ENCODE measurements around the gene EFR3B. TPM values are rescaled to one million over a fixed set of nuclear protein-coding genes. Genes with fewer than 3 reads are reported as not detected.
"Not testable (repeated sequence)": the region's sequence is repeated elsewhere in the genome, so short reads cannot be mapped to it uniquely, and the experiment has no call there.

EFR3B gene
- total RNA-seq, 5 donors from 2014 or later (not counting 1 experiment from before 2014, with no cell fraction given) = 0.09 to 0.10 (median 0.09) TPM; not detected in 2

DNA sequence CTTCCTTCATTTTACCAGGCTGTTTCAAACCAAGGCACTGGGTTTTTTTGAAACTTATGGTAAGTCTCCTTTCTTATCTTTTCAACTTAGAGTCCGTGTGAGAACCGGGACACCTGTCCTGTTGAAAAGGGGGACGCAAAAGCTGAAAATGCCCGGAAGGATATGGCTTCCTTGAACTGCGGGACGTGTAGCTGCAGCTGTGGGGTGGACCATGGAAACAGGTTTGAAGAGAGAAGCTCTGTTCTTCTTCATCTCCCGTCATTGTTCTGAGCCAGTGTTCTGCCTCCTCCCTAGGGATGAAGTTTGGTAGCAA lies 40.6 kb upstream of the EFR3B start:
- DNase-seq (no peak), ATAC-seq (replicated peaks in 1 of 4) (no peak)
- Histone ChIP-seq H3K36me3 (ENCODE audit: control insufficient read depth in 2 of 2, extremely low read depth in 1 of 2, insufficient read depth in 1 of 2, low read length in 1 of 2) (no peaks in the 10 kb centered on the region), H3K4me3 (ENCODE audit: control insufficient read depth in 1 of 2, extremely low read depth in 1 of 2, low read length in 1 of 2) (no peak overlapping the region), H3K27me3 (replicated peaks in 1 of 2; ENCODE audit: control insufficient read depth in 2 of 2, extremely low read depth in 1 of 2, insufficient read depth in 2 of 2, low read length in 1 of 2) (peaks cover 0 to 5% of the 10 kb centered on the region in 2 experiments), H3K27ac (ENCODE audit: low read length) (no peak overlapping the region), H3K4me1 (ENCODE audit: control insufficient read depth in 1 of 2, extremely low read depth in 1 of 2, insufficient read depth in 2 of 2, low read length in 2 of 2) (no peaks in the 10 kb centered on the region), H3K9me3 (no peaks in the 10 kb centered on the region)
- peaks cover 3 to 6% of the 10 kb centered on the region in 2 donors for H3K27me3 Mint-ChIP-seq
- CTCF ChIA-PET = no interaction called here
- POLR2A ChIA-PET = no interaction called here
- H3K4me1 Mint-ChIP-seq = no peaks in the 10 kb centered on the region
- H3K27ac Mint-ChIP-seq = no peak overlapping the region
- peaks cover 7% of the 10 kb centered on the region for H3K36me3 Mint-ChIP-seq
- H3K9me3 Mint-ChIP-seq = no peaks in the 10 kb centered on the region
- no peak overlapping the region for H3K4me3 Mint-ChIP-seq
- WGBS (ENCODE audit: insufficient coverage) = 76% methylated on average over 6 of the region's 7 CpGs

DNA sequence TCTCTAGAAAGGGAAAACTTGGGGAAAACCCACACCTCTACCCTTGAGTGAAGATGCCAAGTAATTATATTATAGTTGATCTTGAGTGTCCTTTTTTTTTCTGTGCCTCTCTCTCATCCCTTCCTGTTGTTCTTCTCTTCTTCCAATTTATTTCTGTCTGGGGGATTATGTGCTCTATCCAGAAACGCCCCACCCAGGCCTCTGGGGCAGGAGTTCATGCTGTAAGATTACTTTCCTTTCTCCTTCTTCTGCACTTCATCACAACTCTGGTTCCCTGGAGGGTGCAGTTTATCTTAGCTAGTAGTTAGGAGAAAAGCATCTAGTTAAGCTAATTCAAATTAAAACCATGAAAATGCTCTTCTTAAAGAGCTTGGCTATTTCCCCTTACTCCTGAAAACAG lies 39.8 kb upstream of the EFR3B start:
- no CpG with 5 or more reads among the region's 1 CpG for WGBS (ENCODE audit: insufficient coverage)
- Histone ChIP-seq H3K4me3 (ENCODE audit: control insufficient read depth in 1 of 2, extremely low read depth in 1 of 2, low read length in 1 of 2) (no peak overlapping the region), H3K9me3 (no peaks in the 10 kb centered on the region), H3K27ac (ENCODE audit: low read length) (no peak overlapping the region), H3K27me3 (replicated peaks in 1 of 2; ENCODE audit: control insufficient read depth in 2 of 2, extremely low read depth in 1 of 2, insufficient read depth in 2 of 2, low read length in 1 of 2) (peaks cover 0 to 5% of the 10 kb centered on the region in 2 experiments), H3K36me3 (ENCODE audit: control insufficient read depth in 2 of 2, extremely low read depth in 1 of 2, insufficient read depth in 1 of 2, low read length in 1 of 2) (no peaks in the 10 kb centered on the region), H3K4me1 (ENCODE audit: control insufficient read depth in 1 of 2, extremely low read depth in 1 of 2, insufficient read depth in 2 of 2, low read length in 2 of 2) (no peaks in the 10 kb centered on the region)
- Mint-ChIP-seq H3K27ac (no peak overlapping the region), H3K4me1 (no peaks in the 10 kb centered on the region), H3K27me3 (peaks cover 3 to 5% of the 10 kb centered on the region in 2 donors), H3K4me3 (no peak overlapping the region), H3K36me3 (peaks cover 7% of the 10 kb centered on the region), H3K9me3 (no peaks in the 10 kb centered on the region)
- ChIA-PET CTCF (interaction anchor here in 1 of 2 donors (0.6 kb wide), 1 partner anchor 125 kb away, joined by 5 read pairs; no protein-coding TSS in a partner anchor), POLR2A (no interaction called here)
- DNase-seq (no peak), ATAC-seq (replicated peaks in 1 of 4) (no peak)

DNA sequence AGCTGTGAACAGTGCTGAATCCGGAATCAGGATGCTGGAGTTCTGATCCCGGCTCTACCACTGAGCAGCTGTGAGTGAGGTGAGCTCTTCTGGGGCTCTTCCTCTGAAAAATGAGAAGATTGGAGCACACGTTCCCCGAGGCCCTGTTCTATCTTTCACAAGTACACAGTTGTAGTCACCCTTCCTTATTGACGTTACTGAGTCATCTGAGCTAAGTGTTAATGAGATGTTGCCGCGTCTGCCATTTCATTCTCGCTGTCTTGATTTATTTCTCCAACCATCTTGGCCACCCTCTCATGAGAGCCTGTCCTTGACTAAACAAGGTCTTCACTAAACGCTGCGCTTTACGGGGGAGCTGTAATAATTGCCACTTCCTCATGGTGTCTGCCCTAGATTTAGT lies 31.9 kb upstream of the EFR3B start:
- H3K27me3 ChIP-seq (replicated peaks in 1 of 2; ENCODE audit: control insufficient read depth in 2 of 2, extremely low read depth in 1 of 2, insufficient read depth in 2 of 2, low read length in 1 of 2) = peaks cover 0 to 5% of the 10 kb centered on the region in 2 experiments
- Mint-ChIP-seq H3K36me3 (peaks cover 4% of the 10 kb centered on the region), H3K9me3 (no peaks in the 10 kb centered on the region), H3K27me3 (no peaks in the 10 kb centered on the region), H3K27ac (no peak overlapping the region), H3K4me3 (no peak overlapping the region), H3K4me1 (no peaks in the 10 kb centered on the region)
- ChIA-PET CTCF (no interaction called here), POLR2A (interaction anchor here in 1 of 2 donors (0.5 kb wide), 1 partner anchor 138 kb away, joined by 3 read pairs; no protein-coding TSS in a partner anchor)
- H3K4me3 ChIP-seq (ENCODE audit: control insufficient read depth in 1 of 2, extremely low read depth in 1 of 2, low read length in 1 of 2) = no peak overlapping the region
- no peak for ATAC-seq (replicated peaks in 1 of 4)
- H3K9me3 ChIP-seq = no peaks in the 10 kb centered on the region
- no peaks in the 10 kb centered on the region for H3K36me3 ChIP-seq (ENCODE audit: control insufficient read depth in 2 of 2, extremely low read depth in 1 of 2, insufficient read depth in 1 of 2, low read length in 1 of 2)
- no CpG with 5 or more reads among the region's 11 CpGs for WGBS (ENCODE audit: insufficient coverage)
- DNase-seq = no peak
- H3K27ac ChIP-seq (ENCODE audit: low read length) = no peak overlapping the region
- H3K4me1 ChIP-seq (ENCODE audit: control insufficient read depth in 1 of 2, extremely low read depth in 1 of 2, insufficient read depth in 2 of 2, low read length in 2 of 2) = no peaks in the 10 kb centered on the region

DNA sequence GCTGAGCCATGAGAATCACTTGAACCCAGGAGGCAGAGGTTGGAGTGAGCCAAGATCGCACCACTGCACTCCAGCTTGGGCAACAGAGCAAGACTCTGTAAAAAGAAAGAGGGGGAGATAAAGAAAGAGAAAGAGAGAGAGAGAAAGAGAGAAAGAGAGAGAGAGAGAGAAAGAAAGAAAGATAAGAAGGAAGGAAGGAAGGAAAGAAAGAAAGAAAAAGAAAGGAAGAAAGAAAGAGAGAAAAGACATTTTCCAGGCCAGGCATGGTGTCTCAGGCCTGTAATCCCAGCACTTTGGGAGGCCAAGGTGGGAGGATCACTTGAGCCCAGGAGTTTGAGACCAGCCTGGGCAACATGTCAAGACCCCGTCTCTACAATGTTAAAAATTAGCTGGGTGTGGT lies 30.5 kb upstream of the EFR3B start:
- whole genome bisulfite sequencing (ENCODE audit: insufficient coverage) = 60% methylated on average over 1 of the region's 2 CpGs
- H3K4me3 ChIP-seq (ENCODE audit: control insufficient read depth in 1 of 2, extremely low read depth in 1 of 2, low read length in 1 of 2); POLR2A ChIA-PET; H3K27me3 ChIP-seq (replicated peaks in 1 of 2; ENCODE audit: control insufficient read depth in 2 of 2, extremely low read depth in 1 of 2, insufficient read depth in 2 of 2, low read length in 1 of 2); H3K27ac ChIP-seq (ENCODE audit: low read length); H3K27me3 Mint-ChIP-seq; H3K9me3 ChIP-seq; H3K4me1 ChIP-seq (ENCODE audit: control insufficient read depth in 1 of 2, extremely low read depth in 1 of 2, insufficient read depth in 2 of 2, low read length in 2 of 2); DNase-seq; H3K4me3 Mint-ChIP-seq; H3K27ac Mint-ChIP-seq; H3K36me3 Mint-ChIP-seq; H3K36me3 ChIP-seq (ENCODE audit: control insufficient read depth in 2 of 2, extremely low read depth in 1 of 2, insufficient read depth in 1 of 2, low read length in 1 of 2); H3K9me3 Mint-ChIP-seq; CTCF ChIA-PET; H3K4me1 Mint-ChIP-seq; ATAC-seq (replicated peaks in 1 of 4): not testable (repeated sequence)

DNA sequence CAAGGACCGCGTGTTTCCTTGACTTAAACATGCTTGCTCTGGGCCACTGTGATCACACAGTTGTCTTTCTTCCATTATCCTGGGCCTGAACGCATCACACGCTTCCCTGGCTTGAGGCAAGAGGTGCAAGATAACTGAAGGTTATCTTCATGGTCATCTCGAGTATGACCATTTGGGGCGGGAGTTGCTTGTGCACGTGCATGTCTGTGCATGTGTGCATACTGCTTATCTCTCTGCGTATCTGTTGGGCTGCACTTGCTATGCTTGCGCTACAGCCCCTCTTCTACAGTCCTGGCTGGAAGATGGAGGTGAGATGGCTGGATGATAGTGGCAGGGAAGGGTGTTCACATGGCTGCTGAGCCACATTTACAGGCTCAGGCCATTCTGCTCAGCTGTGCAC lies 27.2 kb upstream of the EFR3B start:
- Mint-ChIP-seq H3K27me3 (no peaks in the 10 kb centered on the region), H3K9me3 (no peaks in the 10 kb centered on the region), H3K4me1 (no peaks in the 10 kb centered on the region), H3K27ac (no peak overlapping the region), H3K36me3 (no peaks in the 10 kb centered on the region), H3K4me3 (no peak overlapping the region)
- 94% methylated on average over 9 of the region's 9 CpGs for WGBS (ENCODE audit: insufficient coverage)
- peaks cover 0 to 5% of the 10 kb centered on the region in 2 experiments for H3K27me3 ChIP-seq (replicated peaks in 1 of 2; ENCODE audit: control insufficient read depth in 2 of 2, extremely low read depth in 1 of 2, insufficient read depth in 2 of 2, low read length in 1 of 2)
- H3K27ac ChIP-seq (ENCODE audit: low read length) = no peak overlapping the region
- CTCF ChIA-PET = interaction anchor here in 1 of 2 donors (0.7 kb wide), 1 partner anchor 195 kb away, joined by 8 read pairs; no protein-coding TSS in a partner anchor
- H3K9me3 ChIP-seq = no peaks in the 10 kb centered on the region
- DNase-seq = no peak
- no peak for ATAC-seq (replicated peaks in 1 of 4)
- H3K4me3 ChIP-seq (ENCODE audit: control insufficient read depth in 1 of 2, extremely low read depth in 1 of 2, low read length in 1 of 2) = no peak overlapping the region
- H3K4me1 ChIP-seq (ENCODE audit: control insufficient read depth in 1 of 2, extremely low read depth in 1 of 2, insufficient read depth in 2 of 2, low read length in 2 of 2) = no peaks in the 10 kb centered on the region
- POLR2A ChIA-PET = interaction anchor here in 1 of 2 donors (0.7 kb wide), 1 partner anchor 41 kb away, joined by 8 read pairs; no protein-coding TSS in a partner anchor
- no peaks in the 10 kb centered on the region for H3K36me3 ChIP-seq (ENCODE audit: control insufficient read depth in 2 of 2, extremely low read depth in 1 of 2, insufficient read depth in 1 of 2, low read length in 1 of 2)

DNA sequence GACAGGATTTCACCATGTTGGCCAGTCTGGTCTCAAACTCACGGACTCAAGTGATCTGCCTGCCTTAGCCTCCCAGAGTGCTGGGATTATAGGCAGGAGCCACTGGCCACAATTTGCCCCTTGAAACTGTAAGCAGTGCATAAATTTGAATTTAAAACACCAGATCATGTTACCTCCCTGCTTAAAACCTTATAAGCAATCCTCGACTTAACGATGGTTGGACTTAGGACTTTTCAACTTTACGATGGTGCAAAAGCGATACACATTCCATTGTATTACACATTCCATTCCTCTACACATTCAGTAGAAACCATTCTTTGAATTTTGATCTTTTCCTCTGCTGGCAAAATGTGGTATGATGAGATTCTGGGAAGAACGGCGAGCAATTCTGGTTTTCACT lies 23.2 kb upstream of the EFR3B start:
- peaks cover 0 to 8% of the 10 kb centered on the region in 2 experiments for H3K27me3 ChIP-seq (replicated peaks in 1 of 2; ENCODE audit: control insufficient read depth in 2 of 2, extremely low read depth in 1 of 2, insufficient read depth in 2 of 2, low read length in 1 of 2)
- Mint-ChIP-seq H3K9me3 (no peaks in the 10 kb centered on the region), H3K36me3 (no peaks in the 10 kb centered on the region), H3K4me1 (no peaks in the 10 kb centered on the region), H3K4me3 (no peak overlapping the region), H3K27me3 (peaks cover 6 to 9% of the 10 kb centered on the region in 2 donors), H3K27ac (no peak overlapping the region)
- DNase-seq = no peak
- H3K36me3 ChIP-seq (ENCODE audit: control insufficient read depth in 2 of 2, extremely low read depth in 1 of 2, insufficient read depth in 1 of 2, low read length in 1 of 2) = no peaks in the 10 kb centered on the region
- WGBS (ENCODE audit: insufficient coverage) = 100% methylated on average over 2 of the region's 7 CpGs
- no peaks in the 10 kb centered on the region for H3K9me3 ChIP-seq
- H3K4me3 ChIP-seq (ENCODE audit: control insufficient read depth in 1 of 2, extremely low read depth in 1 of 2, low read length in 1 of 2) = no peak overlapping the region
- CTCF ChIA-PET = interaction anchor here in 1 of 2 donors (0.6 kb wide), 1 partner anchor 49 kb away, joined by 3 read pairs; no protein-coding TSS in a partner anchor
- no peak for ATAC-seq (replicated peaks in 1 of 4)
- POLR2A ChIA-PET = no interaction called here
- H3K27ac ChIP-seq (ENCODE audit: low read length) = no peak overlapping the region
- H3K4me1 ChIP-seq (ENCODE audit: control insufficient read depth in 1 of 2, extremely low read depth in 1 of 2, insufficient read depth in 2 of 2, low read length in 2 of 2) = no peaks in the 10 kb centered on the region

DNA sequence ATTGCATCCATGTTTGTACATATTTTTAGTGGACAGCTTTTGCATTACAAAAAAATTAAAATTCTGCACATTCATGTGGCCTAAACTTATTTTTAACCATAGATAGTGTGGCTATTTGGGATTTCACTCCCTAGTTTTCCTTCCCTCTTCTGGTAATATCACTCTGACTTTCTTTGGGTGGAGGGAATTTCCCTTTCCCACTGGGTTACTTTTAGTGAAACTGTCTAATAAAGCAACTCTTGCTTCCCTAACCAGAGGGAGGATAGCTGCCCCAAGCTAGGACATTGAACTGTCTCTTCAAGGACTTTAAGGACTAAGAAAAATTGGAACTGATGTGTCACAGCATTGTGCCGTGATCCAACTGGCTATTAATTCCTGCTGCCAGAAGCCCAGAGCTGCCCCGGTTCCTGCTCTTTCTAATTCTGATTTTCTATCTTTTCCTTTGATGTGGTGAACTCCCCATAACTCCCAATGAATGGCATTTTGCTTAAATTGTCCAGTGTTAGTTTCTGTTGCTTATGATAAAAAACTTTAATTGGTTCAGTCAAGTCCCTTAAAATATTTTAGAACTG lies 20.0 kb upstream of the EFR3B start:
- no peak overlapping the region for H3K27ac ChIP-seq (ENCODE audit: low read length)
- 100% methylated on average over 1 of the region's 2 CpGs for WGBS (ENCODE audit: insufficient coverage)
- POLR2A ChIA-PET = no interaction called here
- peaks cover 6 to 9% of the 10 kb centered on the region in 2 donors for H3K27me3 Mint-ChIP-seq
- no peaks in the 10 kb centered on the region for H3K36me3 ChIP-seq (ENCODE audit: control insufficient read depth in 2 of 2, extremely low read depth in 1 of 2, insufficient read depth in 1 of 2, low read length in 1 of 2)
- no peaks in the 10 kb centered on the region for H3K4me1 ChIP-seq (ENCODE audit: control insufficient read depth in 1 of 2, extremely low read depth in 1 of 2, insufficient read depth in 2 of 2, low read length in 2 of 2)
- H3K4me3 Mint-ChIP-seq = no peak overlapping the region
- no peaks in the 10 kb centered on the region for H3K4me1 Mint-ChIP-seq
- H3K9me3 ChIP-seq = no peaks in the 10 kb centered on the region
- CTCF ChIA-PET = no interaction called here
- no peak overlapping the region for H3K4me3 ChIP-seq (ENCODE audit: control insufficient read depth in 1 of 2, extremely low read depth in 1 of 2, low read length in 1 of 2)
- ATAC-seq (replicated peaks in 1 of 4) (no peak), DNase-seq (no peak)
- no peaks in the 10 kb centered on the region for H3K36me3 Mint-ChIP-seq
- no peaks in the 10 kb centered on the region for H3K9me3 Mint-ChIP-seq
- no peak overlapping the region for H3K27ac Mint-ChIP-seq
- peaks cover 0 to 3% of the 10 kb centered on the region in 2 experiments for H3K27me3 ChIP-seq (replicated peaks in 1 of 2; ENCODE audit: control insufficient read depth in 2 of 2, extremely low read depth in 1 of 2, insufficient read depth in 2 of 2, low read length in 1 of 2)
